ENCODE results near the gene ATG3.
"Not testable (repeated sequence)": the region's sequence is repeated elsewhere in the genome, so short reads cannot be mapped to it uniquely, and the experiment has no call there.

ATG3 gene

DNA sequence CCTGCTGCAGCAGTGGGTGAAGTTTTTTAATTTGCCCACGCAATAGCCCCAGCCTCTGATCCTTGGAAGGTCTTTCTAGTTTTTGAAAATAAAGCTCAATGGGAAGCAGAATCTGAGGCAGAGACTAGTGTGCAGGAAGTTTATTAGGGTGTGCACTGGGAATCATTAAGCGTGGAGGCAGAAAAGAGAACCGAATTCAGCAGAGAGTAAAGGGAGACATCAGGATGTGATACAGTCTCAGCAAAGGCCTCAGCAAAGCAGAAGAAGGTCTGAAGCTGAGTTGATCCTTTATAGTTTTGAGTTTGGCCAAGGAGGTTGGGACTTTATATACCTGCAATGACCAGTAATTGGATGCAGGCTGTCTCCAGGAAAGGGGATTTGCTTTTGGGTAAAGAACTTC, 57.6 kb downstream of the ATG3 start:
- H3K27me3 Mint-ChIP-seq, result no peaks in the 10 kb centered on the region
- H3K36me3 Mint-ChIP-seq (ENCODE audit: insufficient read depth), result peaks cover 1% of the 10 kb centered on the region
- no peak overlapping the region for H3K4me3 Mint-ChIP-seq
- DNase-seq (no peak), ATAC-seq (replicated peaks) (no peak)
- peaks cover 7 to 10% of the 10 kb centered on the region in 2 donors for H3K4me1 Mint-ChIP-seq (ENCODE audit: low read depth in 2 of 2)
- H3K9me3 Mint-ChIP-seq, result no peaks in the 10 kb centered on the region
- no peak overlapping the region for H3K27ac Mint-ChIP-seq

GRCh38 chr3:112503304-112503972, 58.3 kb downstream of the ATG3 start:
- ATAC-seq (replicated peaks), result no peak
- H3K9me3 Mint-ChIP-seq, result no peaks in the 10 kb centered on the region
- H3K36me3 Mint-ChIP-seq (ENCODE audit: insufficient read depth), result peaks cover 7% of the 10 kb centered on the region
- H3K4me3 Mint-ChIP-seq, result no peak overlapping the region
- DNase-seq, result no peak
- H3K4me1 Mint-ChIP-seq (ENCODE audit: low read depth in 2 of 2), result peaks cover 7 to 15% of the 10 kb centered on the region in 2 donors
- no peaks in the 10 kb centered on the region for H3K27me3 Mint-ChIP-seq
- no peak overlapping the region for H3K27ac Mint-ChIP-seq

DNA sequence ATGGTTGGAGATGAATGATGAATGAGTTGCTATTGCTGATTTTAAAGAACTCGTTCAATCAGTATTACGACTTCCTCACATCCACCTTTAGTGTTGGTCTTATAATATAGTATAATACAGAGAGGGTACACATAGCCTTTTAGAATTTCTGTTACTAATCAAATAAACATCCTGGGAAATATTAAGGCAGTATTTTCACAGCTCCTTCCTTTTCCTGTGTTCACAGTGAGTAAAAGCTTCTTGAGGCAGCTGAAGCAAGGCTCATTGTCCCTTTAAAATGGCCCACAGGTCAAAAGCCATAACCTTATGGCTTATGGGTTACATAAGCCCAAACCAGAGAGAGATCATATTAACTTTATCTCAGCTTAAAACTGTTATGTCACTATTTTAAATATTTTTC, 61.1 kb downstream of the ATG3 start:
- ATAC-seq (replicated peaks) (no peak), DNase-seq (no peak)
- Mint-ChIP-seq H3K36me3 (ENCODE audit: insufficient read depth) (peaks cover 8% of the 10 kb centered on the region), H3K27me3 (no peaks in the 10 kb centered on the region), H3K4me1 (ENCODE audit: low read depth in 2 of 2) (peaks cover 22 to 39% of the 10 kb centered on the region in 2 donors), H3K27ac (no peak overlapping the region), H3K9me3 (no peaks in the 10 kb centered on the region), H3K4me3 (no peak overlapping the region)

DNA sequence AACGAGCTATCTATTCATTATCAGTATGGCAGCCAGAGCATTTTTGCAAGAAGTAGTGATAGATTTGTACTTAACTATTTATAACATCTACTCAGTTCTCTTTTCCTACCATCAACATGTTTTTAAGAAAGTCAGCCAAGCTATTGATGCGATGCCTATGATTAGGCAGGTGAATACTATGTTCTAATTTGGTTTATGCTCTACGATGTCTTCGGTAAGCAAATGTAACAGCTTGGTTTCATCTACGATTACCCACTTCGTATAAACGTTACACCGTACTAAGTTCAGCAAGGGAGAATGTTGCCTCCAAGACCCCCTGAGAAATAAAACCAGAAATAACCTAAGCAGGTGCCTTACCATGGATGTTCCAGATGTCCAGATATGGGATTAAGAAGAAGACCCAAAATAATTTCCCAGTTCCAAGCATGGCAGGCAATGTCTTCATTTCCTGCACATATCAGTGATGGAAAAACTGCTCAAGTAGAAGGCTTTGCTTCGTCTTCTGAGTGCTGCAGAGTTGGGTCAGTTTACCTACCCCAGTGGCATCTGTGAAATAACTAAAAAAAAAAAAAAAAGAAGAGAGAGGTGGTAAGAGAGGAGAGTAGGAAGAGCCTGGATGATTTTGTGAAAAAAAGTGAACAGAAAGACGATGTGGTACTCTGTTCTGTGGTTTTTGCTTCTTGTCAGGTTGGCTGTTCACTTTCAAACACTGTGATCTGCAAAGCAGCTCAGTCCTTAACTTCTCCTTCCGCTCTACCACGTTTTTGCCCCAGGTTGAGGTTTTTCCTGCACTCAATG, 62.6 kb downstream of the ATG3 start, which contains the start of gene BTLA:
TSS of gene BTLA (minus strand) at position 559 of the 798 bp plus-strand sequence. CDS start at position 445, 114 bp downstream.
- peaks cover 27 to 49% of the 10 kb centered on the region in 2 donors for H3K4me1 Mint-ChIP-seq (ENCODE audit: low read depth in 2 of 2)

GRCh38 chr3:112497897-112498548, 63.7 kb downstream of the ATG3 start:
- no peak for ATAC-seq (replicated peaks)
- H3K4me1 Mint-ChIP-seq (ENCODE audit: low read depth in 2 of 2), result peaks cover 34 to 51% of the 10 kb centered on the region in 2 donors

More for the DNA sequence above, 62.6 kb downstream of the ATG3 start, which contains the start of gene BTLA:
- Mint-ChIP-seq H3K36me3 (ENCODE audit: insufficient read depth) (peaks cover 13% of the 10 kb centered on the region), H3K27ac (peak within 1 kb of the TSS; percentile 57 to 91), H3K27me3 (no peaks in the 10 kb centered on the region), H3K4me3 (peak within 1 kb of the TSS; percentile 81 to 88), H3K9me3 (no peaks in the 10 kb centered on the region)
- DNase-seq (no peak), ATAC-seq (replicated peaks) (peak; percentile 69)

DNA sequence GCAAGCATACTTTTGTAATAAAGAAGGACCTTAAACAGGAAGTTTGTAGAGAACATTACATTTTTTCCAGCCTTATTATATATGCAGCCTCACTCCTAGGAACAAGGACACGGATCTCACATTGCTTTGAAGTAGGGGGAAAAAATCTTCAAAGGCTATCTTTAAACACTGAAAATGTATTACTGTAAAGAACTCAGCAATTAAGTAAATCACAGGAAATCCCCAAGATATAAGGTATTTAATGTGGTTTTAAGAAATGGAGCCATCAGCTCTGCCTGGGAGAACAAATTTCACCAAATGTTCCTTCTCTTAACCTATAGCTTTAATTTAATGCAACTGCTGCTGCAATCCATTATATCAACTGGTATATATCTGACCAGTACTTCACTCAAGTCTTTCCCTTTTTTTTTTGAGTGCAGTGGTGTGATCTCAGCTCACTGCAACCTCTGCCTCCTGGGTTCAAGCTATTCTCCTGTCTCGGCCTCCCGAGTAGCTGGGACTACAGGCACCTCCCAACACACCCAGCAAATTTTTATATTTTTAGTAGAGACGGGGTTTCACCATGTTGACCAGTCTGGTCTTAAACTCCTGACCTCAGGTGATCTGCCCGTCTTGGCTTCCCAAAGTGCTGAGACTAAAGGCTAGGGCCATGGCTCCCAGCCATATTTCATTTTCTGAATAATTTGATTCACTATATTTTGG, 65.2 kb downstream of the ATG3 start:
- Mint-ChIP-seq H3K36me3 (ENCODE audit: insufficient read depth) (peaks cover 13% of the 10 kb centered on the region), H3K4me1 (ENCODE audit: low read depth in 2 of 2) (peaks cover 42 to 64% of the 10 kb centered on the region in 2 donors), H3K4me3 (peak overlapping the region; percentile 81 to 88), H3K9me3 (no peaks in the 10 kb centered on the region), H3K27ac (peak overlapping the region in 1 of 2 donors; percentile 71), H3K27me3 (no peaks in the 10 kb centered on the region)
- DNase-seq, result no peak
- ATAC-seq (replicated peaks), result peak; percentile 39

More at GRCh38 chr3:112497897-112498548, 63.7 kb downstream of the ATG3 start:
- Mint-ChIP-seq H3K4me3 (peak overlapping the region; percentile 81 to 88), H3K9me3 (no peaks in the 10 kb centered on the region), H3K27me3 (no peaks in the 10 kb centered on the region), H3K36me3 (ENCODE audit: insufficient read depth) (peaks cover 13% of the 10 kb centered on the region), H3K27ac (peak overlapping the region; percentile 57 to 91)
- DNase-seq, result no peak

GRCh38 chr3:112494448-112494767, 67.4 kb downstream of the ATG3 start:
- H3K27ac Mint-ChIP-seq; H3K27me3 Mint-ChIP-seq; DNase-seq; H3K9me3 Mint-ChIP-seq; H3K4me3 Mint-ChIP-seq; ATAC-seq (replicated peaks): not testable (repeated sequence)
- Mint-ChIP-seq H3K36me3 (ENCODE audit: insufficient read depth) (peaks cover 13% of the 10 kb centered on the region), H3K4me1 (ENCODE audit: low read depth in 2 of 2) (peaks cover 53 to 67% of the 10 kb centered on the region in 2 donors)

GRCh38 chr3:112492124-112492523, 69.6 kb downstream of the ATG3 start:
- H3K4me3 Mint-ChIP-seq, result peak overlapping the region in 1 of 2 donors; percentile 27
- DNase-seq (no peak), ATAC-seq (replicated peaks) (no peak)
- no peaks in the 10 kb centered on the region for H3K27me3 Mint-ChIP-seq
- H3K27ac Mint-ChIP-seq, result peak overlapping the region in 1 of 2 donors; percentile 44
- H3K36me3 Mint-ChIP-seq (ENCODE audit: insufficient read depth), result peaks cover 11% of the 10 kb centered on the region
- no peaks in the 10 kb centered on the region for H3K9me3 Mint-ChIP-seq
- peaks cover 48 to 53% of the 10 kb centered on the region in 2 donors for H3K4me1 Mint-ChIP-seq (ENCODE audit: low read depth in 2 of 2)

DNA sequence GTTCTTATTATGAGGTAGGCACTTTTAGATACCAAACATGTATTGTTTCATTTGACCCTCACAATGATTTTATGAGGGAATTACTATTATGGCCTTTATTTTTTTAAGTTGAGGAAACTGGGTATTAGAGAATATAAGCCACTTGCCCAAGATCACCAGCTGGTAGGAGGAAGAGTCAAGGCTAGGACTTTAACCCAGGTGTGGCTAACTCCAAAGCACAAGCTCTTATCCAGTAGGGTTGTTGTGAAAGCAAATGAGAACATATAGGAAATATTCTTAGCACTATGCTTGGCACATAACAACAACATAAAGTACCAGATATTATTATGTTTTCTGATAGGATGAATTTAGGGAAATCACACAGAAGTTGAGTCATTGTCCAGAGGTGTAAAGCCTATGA, 70.4 kb downstream of the ATG3 start:
- DNase-seq (no peak), ATAC-seq (replicated peaks) (no peak)
- H3K27ac Mint-ChIP-seq, result peak overlapping the region; percentile 26 to 44
- no peaks in the 10 kb centered on the region for H3K27me3 Mint-ChIP-seq
- peak overlapping the region; percentile 5 to 23 for H3K4me3 Mint-ChIP-seq
- H3K9me3 Mint-ChIP-seq, result no peaks in the 10 kb centered on the region
- H3K36me3 Mint-ChIP-seq (ENCODE audit: insufficient read depth), result peaks cover 13% of the 10 kb centered on the region
- H3K4me1 Mint-ChIP-seq (ENCODE audit: low read depth in 2 of 2), result peaks cover 42 to 49% of the 10 kb centered on the region in 2 donors

DNA sequence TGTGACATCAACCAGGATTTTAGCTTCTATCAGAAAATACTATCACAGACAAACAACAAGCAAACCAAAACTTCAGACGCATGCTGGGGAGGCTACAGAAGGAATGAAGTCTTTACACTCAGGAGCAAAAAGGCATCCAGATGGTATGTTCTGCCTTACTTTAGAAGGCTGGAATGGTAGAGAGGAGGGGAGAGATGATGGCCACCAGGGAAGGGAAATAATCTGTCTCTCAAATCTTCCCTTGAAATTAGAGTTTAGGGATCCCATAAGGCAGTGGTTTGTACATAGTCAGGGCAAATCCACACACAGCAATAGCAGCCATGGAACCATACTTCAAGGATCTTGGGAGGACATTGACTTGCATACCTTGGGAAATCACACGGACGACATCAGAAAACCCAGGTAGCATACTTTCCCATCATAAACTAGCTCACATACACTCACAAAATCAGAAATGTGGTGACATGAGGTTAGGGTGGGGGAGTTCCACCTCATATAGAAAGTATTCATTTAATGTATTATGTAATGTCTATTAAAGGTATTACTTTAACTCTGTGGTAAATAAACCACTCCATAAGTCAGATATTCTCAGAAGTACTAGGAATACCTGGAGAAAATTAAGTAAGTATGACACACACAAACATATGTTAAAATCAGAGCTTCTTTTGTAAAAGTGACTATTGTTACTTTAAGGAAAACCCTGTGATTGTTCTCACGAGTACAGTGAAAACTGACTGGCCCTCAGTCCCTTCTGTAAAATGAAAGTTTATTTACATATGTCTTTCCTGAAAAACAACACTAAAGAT, 71.9 kb downstream of the ATG3 start:
- Mint-ChIP-seq H3K36me3 (ENCODE audit: insufficient read depth) (peaks cover 16% of the 10 kb centered on the region), H3K27ac (peak overlapping the region; percentile 38 to 44), H3K27me3 (no peaks in the 10 kb centered on the region), H3K4me1 (ENCODE audit: low read depth in 2 of 2) (peaks cover 28 to 39% of the 10 kb centered on the region in 2 donors), H3K4me3 (peak overlapping the region in 1 of 2 donors; percentile 23), H3K9me3 (no peaks in the 10 kb centered on the region)
- no peak for ATAC-seq (replicated peaks)
- no peak for DNase-seq

- H3K9me3 Mint-ChIP-seq, result no peaks in the 10 kb centered on the region
- H3K4me3 Mint-ChIP-seq, result no peak overlapping the region
- H3K4me1 Mint-ChIP-seq (ENCODE audit: low read depth in 2 of 2), result peaks cover 26 to 36% of the 10 kb centered on the region in 2 donors
- DNase-seq, result no peak
- H3K36me3 Mint-ChIP-seq (ENCODE audit: insufficient read depth), result peaks cover 12% of the 10 kb centered on the region
- no peak for ATAC-seq (replicated peaks)
- H3K27me3 Mint-ChIP-seq, result no peaks in the 10 kb centered on the region
- H3K27ac Mint-ChIP-seq, result no peak overlapping the region
Measured at GRCh38 chr3:112486811-112487505, 74.8 kb downstream of the ATG3 start.

DNA sequence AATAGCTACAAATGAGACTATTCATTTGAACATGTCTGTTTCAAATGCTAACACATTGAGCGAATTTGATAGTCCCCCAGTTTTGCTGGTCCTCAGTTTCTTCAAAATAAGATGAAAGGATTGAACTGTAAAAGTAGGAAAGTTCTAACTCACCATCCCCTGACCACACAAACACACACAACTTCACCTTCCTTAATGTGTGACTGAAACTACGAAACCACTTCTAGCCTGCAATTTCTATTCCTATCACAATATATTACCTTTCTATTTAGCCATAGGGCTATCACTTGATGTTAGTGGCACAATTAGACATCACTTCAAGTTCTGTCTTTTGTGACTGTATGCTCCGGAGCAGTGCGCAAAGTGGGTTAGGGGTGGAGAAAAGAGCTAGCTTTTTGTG, 77.4 kb downstream of the ATG3 start:
- Mint-ChIP-seq H3K27me3 (no peaks in the 10 kb centered on the region), H3K36me3 (ENCODE audit: insufficient read depth) (peaks cover 15% of the 10 kb centered on the region), H3K9me3 (peaks cover 0 to 2% of the 10 kb centered on the region in 2 donors), H3K4me3 (no peak overlapping the region), H3K4me1 (ENCODE audit: low read depth in 2 of 2) (peaks cover 25 to 36% of the 10 kb centered on the region in 2 donors), H3K27ac (peak overlapping the region in 1 of 2 donors; percentile 9)
- ATAC-seq (replicated peaks) (no peak), DNase-seq (no peak)

Measured in effector memory CD8-positive, alpha-beta T cell (primary cell).